ENCODE measurements around the gene SCAP. TPM values are rescaled to one million over a fixed set of nuclear protein-coding genes. Genes with fewer than 3 reads are reported as not detected.

The SCAP gene
- total and polyA plus RNA-seq, 2 of the 4 experiments (the other 2 are of a cell fraction), result 25.3 to 34.6 TPM

DNA sequence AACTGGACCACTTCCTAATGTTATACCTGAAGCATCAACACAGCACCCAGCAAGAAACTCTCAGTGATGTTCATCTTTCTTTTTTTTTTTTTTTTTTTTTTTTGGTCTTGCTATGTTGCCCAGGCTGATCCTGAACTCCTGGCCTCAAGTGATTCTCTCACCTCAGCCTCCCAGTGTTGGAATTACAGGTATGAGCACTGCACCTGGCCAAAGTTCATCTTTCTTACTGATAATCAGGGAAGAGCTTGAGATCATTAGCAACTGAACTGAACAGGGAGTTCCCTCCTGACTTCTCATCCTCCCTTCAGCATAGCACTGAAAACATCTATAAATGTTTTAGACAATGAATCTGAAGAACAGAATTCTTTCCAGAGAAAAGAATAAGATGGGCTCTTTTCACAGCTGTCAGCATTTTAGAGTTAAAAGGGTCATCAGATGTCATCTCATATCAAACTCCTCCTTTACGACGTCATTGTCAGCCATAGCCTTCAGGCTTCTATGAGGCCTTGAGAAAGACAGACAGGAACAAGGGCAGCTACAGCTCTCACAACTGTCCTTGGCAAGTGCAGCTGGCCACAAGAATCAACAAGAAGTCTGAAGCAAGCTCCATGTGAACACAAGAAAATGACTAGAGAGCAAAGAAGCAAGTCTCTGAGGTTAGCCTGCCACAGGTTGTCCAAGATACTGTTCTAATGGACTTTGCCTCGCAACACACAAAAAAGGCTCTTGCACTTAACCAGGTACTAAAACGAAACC lies 33.8 kb downstream of the SCAP start:
- Histone ChIP-seq H4K91ac (ENCODE audit: insufficient read depth, low read depth, low read length) (no peak overlapping the region), H3K18ac (ENCODE audit: low read depth, low read length) (no peak overlapping the region), H2BK120ac (ENCODE audit: low read depth, low read length) (no peak overlapping the region), H4K20me1 (ENCODE audit: insufficient read depth, low read length) (peaks cover 13% of the 10 kb centered on the region), H3K36me3 (ENCODE audit: control insufficient read depth, insufficient read depth, low read length) (peaks cover 12% of the 10 kb centered on the region), H3K27me3 (ENCODE audit: control insufficient read depth, insufficient read depth, low read length) (no peaks in the 10 kb centered on the region), H3K56ac (ENCODE audit: extremely low read depth, insufficient read depth, low read length) (no peak overlapping the region), H2AK9ac (replicated peaks; ENCODE audit: low read depth, low read length, poor library complexity) (no peak overlapping the region), H3K9me3 (ENCODE audit: control insufficient read depth, insufficient read depth, low read length) (no peaks in the 10 kb centered on the region), H2AK5ac (ENCODE audit: low read depth, low read length) (no peak overlapping the region), H3K4me3 (ENCODE audit: insufficient read depth, low read depth, low read length) (no peak overlapping the region), H3K23ac (ENCODE audit: low read depth, low read length) (no peak overlapping the region), H4K5ac (ENCODE audit: low read depth, low read length) (no peak overlapping the region), H3K9me1 (ENCODE audit: insufficient read depth, low read length) (peaks cover 11% of the 10 kb centered on the region), H2BK5ac (ENCODE audit: low read depth, low read length, poor library complexity, severe bottlenecking) (no peak overlapping the region), H2BK20ac (ENCODE audit: low read depth, low read length) (no peak overlapping the region), H2AFZ (replicated peaks; ENCODE audit: low read length, poor library complexity) (no peak overlapping the region), H3K14ac (replicated peaks; ENCODE audit: low read depth, low read length) (no peak overlapping the region), H2BK15ac (ENCODE audit: low read depth, low read length) (no peak overlapping the region), H3K27ac (ENCODE audit: insufficient read depth, low read length) (no peak overlapping the region), H3K4ac (ENCODE audit: low read depth, low read length) (no peak overlapping the region), H3K4me1 (ENCODE audit: control insufficient read depth, insufficient read depth, low read length) (peaks cover 14% of the 10 kb centered on the region), H3K4me2 (ENCODE audit: low read depth, low read length) (no peak overlapping the region), H4K8ac (ENCODE audit: low read depth in 2 of 2, low read length in 2 of 2) (no peak overlapping the region), H3K79me1 (ENCODE audit: low read depth in 1 of 2, low read length in 2 of 2) (peaks cover 21 to 54% of the 10 kb centered on the region in 2 experiments), H3K9ac (ENCODE audit: low read depth, low read length) (no peak overlapping the region)
- TF ChIP-seq SMC3 (IDR thresholded peaks at IDR 0.05; ENCODE audit: low read depth, low read length) (no peak), MAFK (IDR thresholded peaks at IDR 0.05; ENCODE audit: low read depth, low read length) (peak; percentile 77)
- TF ChIP-seq, protein P1, sequence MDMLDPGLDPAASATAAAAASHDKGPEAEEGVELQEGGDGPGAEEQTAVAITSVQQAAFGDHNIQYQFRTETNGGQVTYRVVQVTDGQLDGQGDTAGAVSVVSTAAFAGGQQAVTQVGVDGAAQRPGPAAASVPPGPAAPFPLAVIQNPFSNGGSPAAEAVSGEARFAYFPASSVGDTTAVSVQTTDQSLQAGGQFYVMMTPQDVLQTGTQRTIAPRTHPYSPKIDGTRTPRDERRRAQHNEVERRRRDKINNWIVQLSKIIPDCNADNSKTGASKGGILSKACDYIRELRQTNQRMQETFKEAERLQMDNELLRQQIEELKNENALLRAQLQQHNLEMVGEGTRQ (IDR thresholded peaks at IDR 0.05; ENCODE audit: low read depth, low read length), result no peak
- in situ Hi-C loops (cut with MboI; ENCODE audit: low sequenced_read_pairs), result no loop called here
- CTCF ChIA-PET, result no interaction called here
- POLR2A ChIA-PET (ENCODE audit: unreplicated experiment), result no interaction called here
- BruUV-seq (replicated peaks), result no TSS peak
- no peak for DNase-seq
- no peak for ATAC-seq (ENCODE audit: low read depth)
- 92% methylated on average over 2 of the region's 4 CpGs; no CpG with 5 or more reads in 1 of the 2 experiments for WGBS, 2 experiments (ENCODE audit: extremely low coverage in 2 of 2, insufficient read length in 1 of 2)
- intact Hi-C loops (cut with micrococcal nuclease), result loop anchor here (2.0 kb wide), 1 partner anchor 219 kb away; no protein-coding TSS in a partner anchor
- dilution Hi-C loops (cut with HindIII; ENCODE audit: low sequenced_read_pairs, unreplicated experiment), result no loop called here

Data from IMR-90 (cell line).